Heart right ventricle (tissue), 16 donors: ENCODE measurements around the gene M1AP. TPM values are rescaled to one million over a fixed set of nuclear protein-coding genes. Genes with fewer than 3 reads are reported as not detected.

ENCODE experiments used
- ATAC-seq, 8 donors: fragments of 200-7000 bp; cut with Tn5 transposase; one replicate each; pipeline ENCODE4 v1.9.1; 2020; ENCODE audit warnings: mild to moderate bottlenecking in 8 of 8, moderate library complexity in 8 of 8, moderate number of reproducible peaks in 1 of 8
- DNase-seq, 2 donors: peaks; one replicate each; pipeline ENCODE4 v3.0.0-alpha.2; 2020
- H3K27ac ChIP-seq, 10 donors: fragments of 200-600 bp; sonication (generic) in 2 of 10; one replicate each; pipeline versions ENCODE4 v1.5.0 to v1.8.0; 2020 to 2022; ENCODE audit warnings: mild to moderate bottlenecking in 3 of 10
- H3K27me3 ChIP-seq, 7 donors: fragments of 200-600 bp; one replicate each; pipeline ENCODE4 v1.8.0; 2021 to 2022; ENCODE audit warnings: mild to moderate bottlenecking in 2 of 7
- H3K36me3 ChIP-seq, 9 donors: fragments of 200-600 bp; sonication (generic) in 1 of 9; one replicate each; pipeline versions ENCODE4 v1.5.0 to v1.8.0; 2020 to 2022; ENCODE audit warnings: mild to moderate bottlenecking in 2 of 9
- H3K4me1 ChIP-seq, 9 donors: fragments of 200-600 bp; sonication (generic) in 1 of 9; one replicate each; pipeline versions ENCODE4 v1.5.0 to v1.8.0; 2020 to 2022; ENCODE audit warnings: mild to moderate bottlenecking in 4 of 9
- H3K4me3 ChIP-seq, 10 donors: fragments of 200-600 bp; sonication (generic) in 2 of 10; one replicate each; pipeline versions ENCODE4 v1.5.0 to v1.8.0; 2020 to 2022; ENCODE audit warnings: mild to moderate bottlenecking in 7 of 10, moderate library complexity in 2 of 10
- H3K9me3 ChIP-seq, 11 donors: fragments of 200-600 bp in 10 of 11; sonication (generic) in 2 of 11; one replicate each; pipeline versions ENCODE4 v1.5.0 to v1.8.0; 2013 to 2022; ENCODE audit warnings: mild to moderate bottlenecking in 2 of 11, control low read depth in 1 of 11, moderate library complexity in 1 of 11
- CTCF ChIP-seq, 9 donors: fragments of 200-600 bp; sonication (generic) in 2 of 9; IDR thresholded peaks; one replicate each; pipeline versions ENCODE4 v1.5.0 to v1.8.0; 2021 to 2022; ENCODE audit warnings: antibody characterized with exemption in 9 of 9, mild to moderate bottlenecking in 5 of 9, moderate library complexity in 1 of 9
- WGBS, 2 donors: extraction: QIAGEN DNeasy Blood & Tissue Kit; methylation state at CpG; one replicate each; pipeline ENCODE4 v1.1.7; 2013; ENCODE audit warnings: inconsistent platforms in 1 of 2; 5-methylcytosine and 5-hydroxymethylcytosine counted together
- intact Hi-C, 10 donors: fragments of 100-400 bp; cut with DNase I; formaldehyde crosslinking; loops; one replicate each; pipeline versions ENCODE4 v1.11.1 to v1.14.2; 2022
- polyA plus RNA-seq, 2 donors: library from polyadenylated mRNA; stranded (reverse); fragments of 200-250 nt; gene quantifications; one replicate each; pipeline ENCODE4 v1.2.3, GENCODE V29; 2013
- total RNA-seq, 10 donors: library from RNA; stranded (reverse); fragmentation: NEBNext Ultra II Directional in 3 of 10; extraction: Animal tissue kit (Norgen Biotek cat#: 25700) in 3 of 10; gene quantifications; one replicate each; pipeline versions ENCODE4 v1.2.1 to v1.2.4, GENCODE V29; 2021 to 2023
- donor health status: Arrhythmogenic right ventricular cardiomyopathy.
- donor health status: ischemic (EF 13 %, LVEDD 7.1; RV severe dilation, severe dysfunction).
- donor health status: healthy with polysubstance abuse.
- donor health status: DM: no; HTN: yes; CAD: no.
- donor health status: DM: no; HTN: no; CAD: no.
- donor health status: ischemic (EF 25% LVEDD 6.9; RV normal size, moderate dysfunction).
- donor health status: ischemic (EF 25% LVEDD 5.7; RV mildly dilated, moderate dysfunction).
- donor health status: healthy.
- donor health status: DM: yes; HTN: yes; CAD: no.
- donor health status: Ischemic cardiomyopathy.
- donor health status: ischemic (EF 35%, LVEDD 5.7; RV mildly dilated, moderate dysfunction).
- donor health status: nonischemic (EF 11% LVEDD 7.7; RV severe dilation, severe dysfunction).
- donor health status: DM: yes; HTN: yes; CAD: no.
- donor health status: PGD.
- donor health status: ischemic (EF 29% LVEDD 5.4; RV normal size, mild dysfunction).
- donor health status: nonischemic (EF 23%, LVEDD 6.1; RV moderate dilation, normal function).

M1AP gene
- total and polyA plus RNA-seq, 12 donors: 0.03 to 0.44 (median 0.18) TPM; not detected in 7

GRCh38 chr2:74658516-74658915 lies 10.4 kb upstream of the M1AP start:
- ATAC-seq (no peak), DNase-seq (no peak)
- Histone ChIP-seq H3K27ac (no peak overlapping the region), H3K27me3 (peaks cover 0 to 11% (median 0%) of the 10 kb centered on the region in 7 donors), H3K4me3 (no peak overlapping the region), H3K36me3 (peaks cover 0 to 45% (median 0%) of the 10 kb centered on the region in 9 donors), H3K9me3 (no peaks in the 10 kb centered on the region), H3K4me1 (peaks cover 0 to 14% (median 10%) of the 10 kb centered on the region in 9 donors)
- intact Hi-C loops: no loop called here
- TF ChIP-seq CTCF (IDR thresholded peaks at IDR 0.05): no peak
- 95 to 98% methylated on average over 2 of the region's 2 CpGs for WGBS, 2 donors

GRCh38 chr2:74655579-74655978 lies 7.4 kb upstream of the M1AP start:
- no peak overlapping the region for H3K27ac ChIP-seq
- TF ChIP-seq CTCF (IDR thresholded peaks at IDR 0.05): no peak
- 93% methylated on average over 1 of the region's 1 CpG for WGBS, 2 donors
- DNase-seq: no peak
- no peak overlapping the region for H3K4me3 ChIP-seq
- no peak for ATAC-seq
- H3K36me3 ChIP-seq: peaks cover 0 to 31% (median 0%) of the 10 kb centered on the region in 9 donors
- no peaks in the 10 kb centered on the region for H3K9me3 ChIP-seq
- intact Hi-C loops: no loop called here
- peaks cover 0 to 11% (median 0%) of the 10 kb centered on the region in 7 donors for H3K27me3 ChIP-seq
- H3K4me1 ChIP-seq: peaks cover 0 to 16% (median 10%) of the 10 kb centered on the region in 9 donors

- Histone ChIP-seq H3K4me3 (peak within 1 kb of the TSS; percentile 21 to 89 (median 74)), H3K36me3 (peaks cover 0 to 19% (median 0%) of the 10 kb centered on the region in 9 donors), H3K27ac (peak within 1 kb of the TSS in 6 of 10 donors; percentile 8 to 79 (median 48)), H3K4me1 (peaks cover 0 to 16% (median 10%) of the 10 kb centered on the region in 9 donors), H3K27me3 (peaks cover 0 to 16% (median 5%) of the 10 kb centered on the region in 7 donors), H3K9me3 (no peaks in the 10 kb centered on the region)
- ATAC-seq: peak; percentile 99 to 100 (median 100)
- WGBS, 2 donors: 1% methylated on average over 67 to 79 of the region's 79 CpGs
- intact Hi-C loops: no loop called here
- no peak for TF ChIP-seq CTCF (IDR thresholded peaks at IDR 0.05)
- peak; percentile 95 to 97 for DNase-seq
Measured at GRCh38 chr2:74653985-74654882, 6.1 kb upstream of the M1AP start, which contains the start of gene SEMA4F. TSS of gene SEMA4F (plus strand) at chr2:74654247. CDS start at chr2:74654377, 130 bp downstream.

GRCh38 chr2:74653589-74653984 lies 5.5 kb upstream of the M1AP start:
- Histone ChIP-seq H3K4me3 (peak overlapping the region; percentile 10 to 89 (median 74)), H3K9me3 (no peaks in the 10 kb centered on the region), H3K36me3 (peaks cover 0 to 14% (median 0%) of the 10 kb centered on the region in 9 donors), H3K27ac (peak overlapping the region in 1 of 10 donors; percentile 79), H3K27me3 (peaks cover 0 to 22% (median 12%) of the 10 kb centered on the region in 7 donors), H3K4me1 (peaks cover 0 to 16% (median 10%) of the 10 kb centered on the region in 9 donors)
- TF ChIP-seq CTCF (IDR thresholded peaks at IDR 0.05): no peak
- DNase-seq: no peak
- WGBS, 2 donors: 11 to 12% methylated on average over 15 of the region's 15 CpGs
- ATAC-seq: peak; percentile 1 to 7 (median 4)
- intact Hi-C loops: no loop called here
